ENCODE results near the gene TMEM255B.

DNA sequence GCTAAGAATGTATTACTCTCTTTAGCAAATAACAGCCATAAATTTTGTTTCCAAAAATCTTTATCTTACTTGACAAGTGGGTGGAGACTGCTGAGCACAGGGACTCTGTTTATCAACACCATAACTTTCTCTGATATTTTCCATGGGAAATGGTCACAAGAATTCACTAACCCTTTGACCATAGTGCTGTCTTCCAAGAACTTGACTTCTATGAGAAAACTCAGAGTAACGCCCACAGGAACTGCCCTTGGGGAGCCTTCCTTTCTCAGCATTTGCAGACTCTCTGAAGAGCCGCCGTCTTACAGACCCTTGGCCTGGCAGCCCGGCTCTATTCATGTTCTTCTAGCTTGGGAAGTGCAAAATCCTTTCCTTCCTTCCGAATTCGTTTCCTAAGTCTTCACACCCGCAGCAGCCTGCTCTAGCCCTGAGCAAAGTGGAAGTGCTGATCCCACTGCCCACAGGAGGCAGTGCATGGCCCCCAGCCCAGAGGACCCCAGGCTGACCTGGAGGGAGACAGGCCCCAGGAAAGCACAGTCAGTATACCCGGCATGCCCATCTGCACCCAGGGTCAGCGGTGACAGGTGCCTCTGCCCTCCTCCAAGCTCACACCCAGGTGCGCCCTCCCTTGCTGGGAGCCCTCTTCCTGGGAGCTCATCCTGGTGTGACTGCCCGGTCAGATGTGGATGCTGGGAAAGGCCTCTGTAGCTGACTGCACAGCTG is 94.7 kb downstream of the TMEM255B start:
- TF ChIP-seq, protein P1, sequence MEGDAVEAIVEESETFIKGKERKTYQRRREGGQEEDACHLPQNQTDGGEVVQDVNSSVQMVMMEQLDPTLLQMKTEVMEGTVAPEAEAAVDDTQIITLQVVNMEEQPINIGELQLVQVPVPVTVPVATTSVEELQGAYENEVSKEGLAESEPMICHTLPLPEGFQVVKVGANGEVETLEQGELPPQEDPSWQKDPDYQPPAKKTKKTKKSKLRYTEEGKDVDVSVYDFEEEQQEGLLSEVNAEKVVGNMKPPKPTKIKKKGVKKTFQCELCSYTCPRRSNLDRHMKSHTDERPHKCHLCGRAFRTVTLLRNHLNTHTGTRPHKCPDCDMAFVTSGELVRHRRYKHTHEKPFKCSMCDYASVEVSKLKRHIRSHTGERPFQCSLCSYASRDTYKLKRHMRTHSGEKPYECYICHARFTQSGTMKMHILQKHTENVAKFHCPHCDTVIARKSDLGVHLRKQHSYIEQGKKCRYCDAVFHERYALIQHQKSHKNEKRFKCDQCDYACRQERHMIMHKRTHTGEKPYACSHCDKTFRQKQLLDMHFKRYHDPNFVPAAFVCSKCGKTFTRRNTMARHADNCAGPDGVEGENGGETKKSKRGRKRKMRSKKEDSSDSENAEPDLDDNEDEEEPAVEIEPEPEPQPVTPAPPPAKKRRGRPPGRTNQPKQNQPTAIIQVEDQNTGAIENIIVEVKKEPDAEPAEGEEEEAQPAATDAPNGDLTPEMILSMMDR (IDR thresholded peaks at IDR 0.05): no peak
- no peak for TF ChIP-seq POLR2A (IDR thresholded peaks at IDR 0.05)
